Measurements from ENCODE around the gene TMPRSS4. TPM values are rescaled to one million over a fixed set of nuclear protein-coding genes. Genes with fewer than 3 reads are reported as not detected.

Gene TMPRSS4, protein sequence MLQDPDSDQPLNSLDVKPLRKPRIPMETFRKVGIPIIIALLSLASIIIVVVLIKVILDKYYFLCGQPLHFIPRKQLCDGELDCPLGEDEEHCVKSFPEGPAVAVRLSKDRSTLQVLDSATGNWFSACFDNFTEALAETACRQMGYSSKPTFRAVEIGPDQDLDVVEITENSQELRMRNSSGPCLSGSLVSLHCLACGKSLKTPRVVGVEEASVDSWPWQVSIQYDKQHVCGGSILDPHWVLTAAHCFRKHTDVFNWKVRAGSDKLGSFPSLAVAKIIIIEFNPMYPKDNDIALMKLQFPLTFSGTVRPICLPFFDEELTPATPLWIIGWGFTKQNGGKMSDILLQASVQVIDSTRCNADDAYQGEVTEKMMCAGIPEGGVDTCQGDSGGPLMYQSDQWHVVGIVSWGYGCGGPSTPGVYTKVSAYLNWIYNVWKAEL
- 0.07 TPM in 1 of 5 replicates, not detected in the others for total RNA-seq (2022; extraction: Qiagen RNA extraction)

DNA sequence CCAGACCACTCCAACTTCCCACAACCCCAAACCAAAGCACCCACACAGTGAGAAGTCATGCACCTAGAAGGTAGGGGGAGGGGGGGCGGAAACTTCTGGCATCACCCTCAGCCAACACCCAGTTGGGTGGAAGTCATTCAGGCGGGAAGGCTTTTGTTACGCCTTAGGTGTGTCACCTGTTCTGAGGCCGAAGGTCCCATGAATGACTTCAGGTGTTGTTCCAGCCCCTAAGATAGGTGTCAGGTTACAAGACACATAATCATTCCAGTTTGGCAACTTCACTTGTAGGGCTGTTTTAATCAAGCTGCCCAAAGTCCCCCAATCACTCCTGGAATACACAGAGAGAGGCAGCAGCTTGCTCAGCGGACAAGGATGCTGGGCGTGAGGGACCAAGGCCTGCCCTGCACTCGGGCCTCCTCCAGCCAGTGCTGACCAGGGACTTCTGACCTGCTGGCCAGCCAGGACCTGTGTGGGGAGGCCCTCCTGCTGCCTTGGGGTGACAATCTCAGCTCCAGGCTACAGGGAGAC, at the start of gene TMPRSS4:
TMPRSS4 (plus strand) TSS at position 325 of the 528 bp plus-strand sequence. CDS start 225 bp downstream, outside the sequence.

GRCh38 chr11:118086913-118087768, 10.3 kb downstream of the TMPRSS4 start, which contains the start of gene SMIM35:
SMIM35 (minus strand) TSS chr11:118086963; CDS start chr11:118086757, 206 bp downstream.

GRCh38 chr11:118152552-118153471, 75.9 kb downstream of the TMPRSS4 start, which contains the start of gene SCN4B:
SCN4B (minus strand) TSS chr11:118152823; CDS start chr11:118152673, 150 bp downstream.

Other genes starting within 250 kb of the TMPRSS4 start
- gene FXYD6, start 200.4 kb upstream of the TMPRSS4 start, total RNA-seq (2022; extraction: Qiagen RNA extraction), result 0.11 to 0.39 TPM (median 0.31 TPM) in 5 replicates
- not detected in 5 replicates for gene TMPRSS13, start 147.7 kb upstream of the TMPRSS4 start, total RNA-seq (2022; extraction: Qiagen RNA extraction)
- 0.03 to 0.14 TPM (median 0.11 TPM) in 4 of 5 replicates, not detected in the other for gene IL10RA, start 90.7 kb upstream of the TMPRSS4 start, total RNA-seq (2022; extraction: Qiagen RNA extraction)
- not detected in 5 replicates for gene SMIM35, start 9.9 kb downstream of the TMPRSS4 start, total RNA-seq (2022; extraction: Qiagen RNA extraction)
- 0.02 to 0.08 TPM (median 0.05 TPM) in 4 of 5 replicates, not detected in the other for gene SCN4B, start 75.7 kb downstream of the TMPRSS4 start, total RNA-seq (2022; extraction: Qiagen RNA extraction)
- gene SCN2B, start 99.6 kb downstream of the TMPRSS4 start, total RNA-seq (2022; extraction: Qiagen RNA extraction), result not detected in 5 replicates
- not detected in 5 replicates for gene JAML, start 147.9 kb downstream of the TMPRSS4 start, total RNA-seq (2022; extraction: Qiagen RNA extraction)
- 0.28 to 0.52 TPM (median 0.45 TPM) in 5 replicates for gene MPZL3, start 175.3 kb downstream of the TMPRSS4 start, total RNA-seq (2022; extraction: Qiagen RNA extraction)
- 0.06 TPM in 1 of 5 replicates, not detected in the others for gene MPZL2, start 187.2 kb downstream of the TMPRSS4 start, total RNA-seq (2022; extraction: Qiagen RNA extraction)
- not detected in 5 replicates for gene CD3E, start 227.7 kb downstream of the TMPRSS4 start, total RNA-seq (2022; extraction: Qiagen RNA extraction)

Data from A549 treated with dexamethasone at 1 μM for 4 hours (cell line).